GM19043 (cell line): ENCODE results near the gene MPHOSPH8.

Source experiments
- ATAC-seq: cut with Tn5 transposase; IDR thresholded peaks from one replicate; pipeline ENCODE4 v1.9.1; 2021; ENCODE audit warnings: low read depth; ENCODE audit not compliant: unreplicated experiment

MPHOSPH8 gene, protein sequence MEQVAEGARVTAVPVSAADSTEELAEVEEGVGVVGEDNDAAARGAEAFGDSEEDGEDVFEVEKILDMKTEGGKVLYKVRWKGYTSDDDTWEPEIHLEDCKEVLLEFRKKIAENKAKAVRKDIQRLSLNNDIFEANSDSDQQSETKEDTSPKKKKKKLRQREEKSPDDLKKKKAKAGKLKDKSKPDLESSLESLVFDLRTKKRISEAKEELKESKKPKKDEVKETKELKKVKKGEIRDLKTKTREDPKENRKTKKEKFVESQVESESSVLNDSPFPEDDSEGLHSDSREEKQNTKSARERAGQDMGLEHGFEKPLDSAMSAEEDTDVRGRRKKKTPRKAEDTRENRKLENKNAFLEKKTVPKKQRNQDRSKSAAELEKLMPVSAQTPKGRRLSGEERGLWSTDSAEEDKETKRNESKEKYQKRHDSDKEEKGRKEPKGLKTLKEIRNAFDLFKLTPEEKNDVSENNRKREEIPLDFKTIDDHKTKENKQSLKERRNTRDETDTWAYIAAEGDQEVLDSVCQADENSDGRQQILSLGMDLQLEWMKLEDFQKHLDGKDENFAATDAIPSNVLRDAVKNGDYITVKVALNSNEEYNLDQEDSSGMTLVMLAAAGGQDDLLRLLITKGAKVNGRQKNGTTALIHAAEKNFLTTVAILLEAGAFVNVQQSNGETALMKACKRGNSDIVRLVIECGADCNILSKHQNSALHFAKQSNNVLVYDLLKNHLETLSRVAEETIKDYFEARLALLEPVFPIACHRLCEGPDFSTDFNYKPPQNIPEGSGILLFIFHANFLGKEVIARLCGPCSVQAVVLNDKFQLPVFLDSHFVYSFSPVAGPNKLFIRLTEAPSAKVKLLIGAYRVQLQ

GRCh38 chr13:19633479-19634255 is at the start of gene MPHOSPH8:
TSS of gene MPHOSPH8 (plus strand) at chr13:19633659. CDS start at chr13:19633749, 90 bp downstream.
- ATAC-seq, result peak; percentile 98

- ATAC-seq, result peak; percentile 75
These were observed 46.4 kb upstream of the MPHOSPH8 start for GRCh38 chr13:19586904-19587634.

DNA sequence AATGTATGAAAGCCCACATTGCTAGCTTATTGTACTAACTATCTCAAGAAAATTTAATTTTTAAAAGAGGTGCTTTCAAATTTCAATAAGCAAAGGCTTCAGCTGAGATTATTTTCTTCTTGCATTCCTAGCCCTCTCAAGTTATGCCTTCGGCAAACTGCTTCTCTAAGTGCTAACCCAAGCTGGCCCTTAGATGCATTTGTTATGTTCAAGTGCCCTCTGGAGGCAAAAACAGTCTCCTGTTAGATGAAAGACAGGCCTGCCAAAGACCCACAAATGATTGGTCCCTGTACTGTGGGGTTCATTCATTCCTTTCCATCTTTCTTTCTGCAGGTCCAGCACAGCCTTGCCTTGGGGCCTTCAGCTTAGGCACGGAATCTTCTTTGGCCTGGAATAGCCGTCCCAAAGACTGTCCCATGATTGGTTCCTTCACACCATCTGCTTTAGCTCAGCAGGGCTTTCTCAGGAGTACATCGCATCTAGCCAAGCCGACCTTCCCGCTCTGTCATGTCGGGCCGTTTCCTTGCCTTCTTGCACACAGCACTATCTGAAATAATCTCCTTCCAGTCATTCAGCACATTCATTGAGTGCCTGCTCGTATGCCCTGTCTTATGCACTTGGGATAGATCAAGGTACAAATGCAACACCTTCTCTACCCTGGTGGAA is 45.7 kb upstream of the MPHOSPH8 start:
- ATAC-seq, result peak; percentile 65

DNA sequence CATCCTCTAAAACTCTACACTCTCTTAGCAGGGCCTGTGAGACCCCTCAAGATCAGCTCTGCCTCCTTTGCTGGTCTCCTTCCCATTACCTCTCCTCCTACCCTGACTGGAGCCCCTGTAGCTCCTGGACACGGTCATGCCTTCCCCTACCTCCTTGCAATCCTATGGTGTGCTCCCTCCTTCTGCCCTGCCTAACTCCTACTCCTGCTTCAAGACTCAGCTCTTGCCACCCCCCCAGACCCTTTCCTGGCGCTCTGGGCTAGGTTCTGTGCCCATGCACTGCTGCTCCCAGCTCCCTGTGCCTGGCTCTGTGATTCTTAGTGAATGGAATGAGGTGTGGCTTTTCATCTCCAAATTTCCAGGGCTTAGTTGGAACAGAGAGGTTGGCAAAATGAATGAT is 44.1 kb upstream of the MPHOSPH8 start:
- ATAC-seq, result no peak

- no peak for ATAC-seq
These were observed 43.0 kb upstream of the MPHOSPH8 start for GRCh38 chr13:19590423-19590822.

GRCh38 chr13:19591864-19592263 is 41.6 kb upstream of the MPHOSPH8 start:
- no peak for ATAC-seq

- no peak for ATAC-seq
These were observed 40.7 kb upstream of the MPHOSPH8 start for GRCh38 chr13:19592657-19593180.

DNA sequence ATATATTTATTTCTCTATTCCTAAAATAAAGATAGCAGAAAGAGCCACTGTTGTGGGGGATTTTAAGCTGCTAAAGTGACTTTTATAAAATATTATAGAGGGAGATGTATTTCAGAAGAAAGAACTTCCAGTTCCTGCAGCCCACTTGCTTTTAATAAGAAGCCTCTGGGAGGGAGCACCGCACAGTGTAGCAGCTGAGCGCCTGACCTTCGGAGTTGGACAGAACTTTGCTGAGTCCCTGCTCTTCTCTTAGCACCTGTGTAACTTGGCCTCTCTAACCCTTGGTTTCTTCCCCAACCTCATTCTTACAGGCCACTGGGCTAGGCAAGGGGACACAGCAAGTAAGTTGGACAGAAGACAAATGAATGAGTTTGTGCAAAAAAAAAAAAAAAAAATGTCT is 37.4 kb upstream of the MPHOSPH8 start:
- ATAC-seq, result no peak

GRCh38 chr13:19596960-19597361 is 36.5 kb upstream of the MPHOSPH8 start:
- no peak for ATAC-seq

DNA sequence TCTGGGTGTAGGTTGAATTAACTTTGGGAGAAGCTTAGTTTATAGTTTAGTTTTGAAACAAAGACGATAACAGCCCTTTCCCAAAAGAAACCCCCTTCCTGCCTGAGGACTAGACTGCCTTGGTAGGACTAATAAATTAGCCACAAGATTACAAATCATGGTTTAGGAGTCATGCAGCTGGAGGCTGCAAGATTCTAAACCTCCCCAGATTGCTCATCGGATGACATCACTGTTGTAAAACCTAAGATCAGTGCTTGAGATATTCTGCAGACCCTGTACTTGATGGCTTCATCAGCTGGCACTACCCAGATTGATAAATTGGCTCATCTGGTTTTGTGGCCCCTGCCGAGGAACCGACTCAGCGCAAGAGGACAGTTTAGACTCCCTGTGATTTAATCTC is 35.9 kb upstream of the MPHOSPH8 start:
- ATAC-seq, result no peak

- ATAC-seq, result peak; percentile 78
These were observed 31.4 kb upstream of the MPHOSPH8 start for GRCh38 chr13:19601749-19602725.

DNA sequence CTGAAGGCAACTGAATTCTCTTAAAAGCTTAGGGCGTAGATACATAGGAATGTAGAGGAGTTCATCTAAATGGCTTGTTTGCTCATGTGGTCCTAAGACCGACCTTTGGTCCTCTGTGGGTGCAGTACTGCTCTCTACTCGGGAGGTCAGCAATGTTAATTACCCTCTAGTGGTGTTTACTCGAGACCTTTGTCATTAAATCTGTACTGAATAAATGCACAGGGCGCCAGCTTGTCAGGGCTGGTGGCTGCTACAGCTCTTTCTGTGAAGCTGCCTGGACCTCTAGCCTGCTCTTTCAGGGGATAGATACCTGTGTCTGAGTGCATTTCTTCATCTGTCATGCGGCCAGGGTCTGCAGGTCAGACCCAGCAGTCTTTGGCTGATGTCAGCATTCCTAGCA is 29.2 kb upstream of the MPHOSPH8 start:
- ATAC-seq, result no peak

DNA sequence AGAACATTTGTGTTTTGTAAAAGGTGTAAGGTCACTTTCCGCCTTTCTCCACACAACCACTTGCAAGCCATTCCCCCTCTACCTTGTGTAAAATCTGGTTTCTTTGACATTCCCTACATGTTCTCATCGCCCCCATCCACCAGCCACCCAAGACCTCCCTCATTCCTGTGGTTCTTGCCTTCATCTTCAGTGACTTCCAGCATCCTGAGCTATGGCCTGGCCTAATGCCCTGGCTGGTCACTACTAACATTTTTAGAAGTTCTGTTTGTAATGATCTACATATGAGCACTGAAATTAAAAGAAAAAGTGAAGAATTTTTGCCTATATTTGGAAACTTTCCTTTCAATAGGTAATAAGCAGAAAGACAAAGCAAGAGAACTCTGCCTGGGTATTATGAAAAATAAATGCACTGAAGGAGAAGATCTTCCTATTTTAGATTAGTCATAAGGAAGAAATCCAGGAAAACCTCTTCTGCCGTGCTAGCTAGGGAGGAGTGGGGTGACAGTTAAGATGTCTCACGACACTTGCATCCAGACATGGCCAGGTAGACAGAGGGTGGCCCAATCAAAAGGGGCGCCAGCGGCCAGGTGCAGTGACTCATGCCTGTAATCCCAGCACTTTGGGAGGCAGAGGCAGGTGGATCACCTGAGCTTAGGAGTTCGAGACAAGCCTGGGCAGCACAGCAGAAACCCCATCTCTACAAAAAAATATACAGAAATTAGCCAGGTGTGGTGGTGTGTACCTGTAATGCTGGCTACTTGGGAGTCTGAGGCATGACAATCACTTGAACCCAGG is 28.1 kb upstream of the MPHOSPH8 start:
- no peak for ATAC-seq

- ATAC-seq, result no peak
These were observed 27.3 kb upstream of the MPHOSPH8 start for GRCh38 chr13:19606152-19606551.

DNA sequence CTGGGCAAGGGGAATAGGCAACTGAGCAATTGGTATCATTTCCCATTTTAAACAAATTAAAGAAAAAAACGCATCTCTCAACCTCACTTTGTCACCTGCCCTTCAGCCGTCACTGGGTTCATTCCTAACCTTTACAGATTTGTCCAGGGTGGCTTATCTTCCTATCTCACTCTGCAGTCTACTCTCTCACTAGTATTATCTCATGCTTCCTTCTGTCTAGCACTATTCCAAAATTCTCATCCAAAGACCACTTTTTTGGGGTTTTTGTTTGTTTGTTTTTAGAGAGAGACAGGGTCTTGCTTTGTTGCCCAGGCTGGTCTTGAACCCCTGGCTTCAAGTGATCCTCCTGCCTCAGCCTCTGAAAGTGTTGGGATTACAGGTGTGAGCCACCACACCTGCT is 26.7 kb upstream of the MPHOSPH8 start:
- ATAC-seq, result no peak

- no peak for ATAC-seq
These were observed 25.9 kb upstream of the MPHOSPH8 start for GRCh38 chr13:19607523-19608078.

DNA sequence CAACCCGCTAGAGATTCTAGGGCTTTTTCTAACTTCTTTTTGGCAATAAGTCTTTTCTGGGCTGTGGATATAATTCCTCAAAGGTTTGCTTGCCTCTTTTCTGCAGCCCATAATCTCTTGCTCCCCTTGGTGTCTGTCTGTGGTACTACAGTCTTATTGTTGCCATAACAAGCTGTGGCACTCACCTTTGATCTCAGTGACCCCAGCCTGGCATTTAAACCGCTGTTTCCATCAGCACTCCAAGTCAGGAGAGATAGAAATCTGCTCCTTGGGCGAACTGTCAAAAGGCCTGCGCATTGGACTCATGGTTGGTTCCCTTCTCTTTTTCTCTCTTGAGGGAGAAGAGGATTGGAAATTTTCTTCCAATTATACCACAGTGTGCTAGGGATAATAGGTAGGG is 14.5 kb upstream of the MPHOSPH8 start:
- no peak for ATAC-seq
